ENCODE measurements around the gene KRTAP9-1. TPM values are rescaled to one million over a fixed set of nuclear protein-coding genes. Genes with fewer than 3 reads are reported as not detected.
"Not testable (repeated sequence)": the region's sequence is repeated elsewhere in the genome, so short reads cannot be mapped to it uniquely, and the experiment has no call there.

The KRTAP9-1 gene
- not detected for polyA plus RNA-seq (2013, experiment 1 of 4)
- polyA plus RNA-seq (2013, experiment 2 of 4), result not detected
- not detected for polyA plus RNA-seq (2013, experiment 3 of 4)
- not detected for polyA plus RNA-seq (2013, experiment 4 of 4)

GRCh38 chr17:41189837-41190318 lies at the start of gene KRTAP9-1:
Gene KRTAP9-1, plus strand, starts transcription at chr17:41189887. Its CDS starts 0 bp downstream, at chr17:41189887.
- WGBS, 2 experiments, result 76 to 90% methylated on average over 1 of the region's 1 CpG
- H3K27me3 ChIP-seq (ENCODE audit: control insufficient read depth, insufficient read depth, low read length, poor library complexity, severe bottlenecking); H3K4me1 ChIP-seq (ENCODE audit: control insufficient read depth, insufficient read depth, low read length); H3K4me3 ChIP-seq (ENCODE audit: insufficient read depth, low read depth, low read length); H3K27ac ChIP-seq (ENCODE audit: insufficient read depth, low read depth, low read length, poor library complexity, severe bottlenecking); H3K36me3 ChIP-seq (ENCODE audit: control insufficient read depth, insufficient read depth, low read length); H3K9me3 ChIP-seq (ENCODE audit: control insufficient read depth, low read length): not testable (repeated sequence)

GRCh38 chr17:41140360-41141131 lies 49.1 kb upstream of the KRTAP9-1 start, which contains the start of gene KRTAP4-6:
Gene KRTAP4-6, minus strand, starts transcription at chr17:41140544. Its CDS starts 57 bp downstream, at chr17:41140487.
- no peaks in the 10 kb centered on the region for H3K4me1 ChIP-seq (ENCODE audit: control insufficient read depth, insufficient read depth, low read length)
- H3K27me3 ChIP-seq (ENCODE audit: control insufficient read depth, insufficient read depth, low read length, poor library complexity, severe bottlenecking), result no peaks in the 10 kb centered on the region
- H3K4me3 ChIP-seq (ENCODE audit: insufficient read depth, low read depth, low read length), result no peak within 1 kb of the TSS
- no peaks in the 10 kb centered on the region for H3K9me3 ChIP-seq (ENCODE audit: control insufficient read depth, low read length)
- no peaks in the 10 kb centered on the region for H3K36me3 ChIP-seq (ENCODE audit: control insufficient read depth, insufficient read depth, low read length)
- H3K27ac ChIP-seq (ENCODE audit: insufficient read depth, low read depth, low read length, poor library complexity, severe bottlenecking), result no peak within 1 kb of the TSS
- WGBS, 2 experiments, result 86 to 96% methylated on average over 6 of the region's 6 CpGs

- H3K9me3 ChIP-seq (ENCODE audit: control insufficient read depth, low read length), result no peaks in the 10 kb centered on the region
- H3K36me3 ChIP-seq (ENCODE audit: control insufficient read depth, insufficient read depth, low read length), result no peaks in the 10 kb centered on the region
- H3K27me3 ChIP-seq (ENCODE audit: control insufficient read depth, insufficient read depth, low read length, poor library complexity, severe bottlenecking), result no peaks in the 10 kb centered on the region
- no peaks in the 10 kb centered on the region for H3K4me1 ChIP-seq (ENCODE audit: control insufficient read depth, insufficient read depth, low read length)
- H3K27ac ChIP-seq (ENCODE audit: insufficient read depth, low read depth, low read length, poor library complexity, severe bottlenecking), result no peak overlapping the region
- H3K4me3 ChIP-seq (ENCODE audit: insufficient read depth, low read depth, low read length), result no peak overlapping the region
Observed at GRCh38 chr17:41141361-41141760, 48.3 kb upstream of the KRTAP9-1 start.

DNA sequence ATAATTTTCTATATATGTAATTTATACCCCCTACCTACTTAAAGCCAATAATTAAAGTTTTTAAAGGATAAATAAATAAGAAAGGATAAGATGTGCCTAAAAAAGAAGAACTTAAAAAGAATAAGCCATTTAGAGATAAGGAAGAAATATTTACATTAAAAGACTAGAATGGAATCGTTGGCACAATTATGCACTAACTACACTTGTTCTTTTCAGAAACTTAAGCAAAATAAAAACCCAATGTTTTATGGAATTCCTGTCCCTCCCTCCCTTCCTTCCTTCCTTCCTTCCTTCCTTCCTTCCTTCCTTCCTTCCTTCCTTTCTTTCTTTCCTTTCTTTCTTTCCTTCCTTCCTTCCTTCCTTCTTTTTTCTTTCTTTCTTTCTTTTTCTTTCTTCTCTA lies 44.8 kb upstream of the KRTAP9-1 start:
- WGBS, 2 experiments, result 94 to 100% methylated on average over 1 of the region's 1 CpG
- H3K27me3 ChIP-seq (ENCODE audit: control insufficient read depth, insufficient read depth, low read length, poor library complexity, severe bottlenecking), result no peaks in the 10 kb centered on the region
- no peaks in the 10 kb centered on the region for H3K4me1 ChIP-seq (ENCODE audit: control insufficient read depth, insufficient read depth, low read length)
- no peak overlapping the region for H3K27ac ChIP-seq (ENCODE audit: insufficient read depth, low read depth, low read length, poor library complexity, severe bottlenecking)
- H3K9me3 ChIP-seq (ENCODE audit: control insufficient read depth, low read length), result no peaks in the 10 kb centered on the region
- no peak overlapping the region for H3K4me3 ChIP-seq (ENCODE audit: insufficient read depth, low read depth, low read length)
- H3K36me3 ChIP-seq (ENCODE audit: control insufficient read depth, insufficient read depth, low read length), result no peaks in the 10 kb centered on the region

- no peaks in the 10 kb centered on the region for H3K9me3 ChIP-seq (ENCODE audit: control insufficient read depth, low read length)
- H3K27ac ChIP-seq (ENCODE audit: insufficient read depth, low read depth, low read length, poor library complexity, severe bottlenecking), result no peak overlapping the region
- H3K36me3 ChIP-seq (ENCODE audit: control insufficient read depth, insufficient read depth, low read length), result no peaks in the 10 kb centered on the region
- no peak overlapping the region for H3K4me3 ChIP-seq (ENCODE audit: insufficient read depth, low read depth, low read length)
- no peaks in the 10 kb centered on the region for H3K27me3 ChIP-seq (ENCODE audit: control insufficient read depth, insufficient read depth, low read length, poor library complexity, severe bottlenecking)
- H3K4me1 ChIP-seq (ENCODE audit: control insufficient read depth, insufficient read depth, low read length), result no peaks in the 10 kb centered on the region
- 97 to 100% methylated on average over 2 of the region's 2 CpGs for WGBS, 2 experiments
Observed at GRCh38 chr17:41145261-41145660, 44.4 kb upstream of the KRTAP9-1 start.

GRCh38 chr17:41147531-41148204 lies 42.0 kb upstream of the KRTAP9-1 start:
- WGBS, 2 experiments, result 93 to 100% methylated on average over 2 of the region's 2 CpGs

GRCh38 chr17:41148971-41149651 lies 40.6 kb upstream of the KRTAP9-1 start:
- H3K27ac ChIP-seq (ENCODE audit: insufficient read depth, low read depth, low read length, poor library complexity, severe bottlenecking); H3K4me3 ChIP-seq (ENCODE audit: insufficient read depth, low read depth, low read length); H3K36me3 ChIP-seq (ENCODE audit: control insufficient read depth, insufficient read depth, low read length); H3K4me1 ChIP-seq (ENCODE audit: control insufficient read depth, insufficient read depth, low read length); H3K27me3 ChIP-seq (ENCODE audit: control insufficient read depth, insufficient read depth, low read length, poor library complexity, severe bottlenecking); H3K9me3 ChIP-seq (ENCODE audit: control insufficient read depth, low read length): not testable (repeated sequence)
- 86% methylated on average over 10 of the region's 10 CpGs for WGBS, 2 experiments

More at GRCh38 chr17:41147531-41148204, 42.0 kb upstream of the KRTAP9-1 start:
- no peaks in the 10 kb centered on the region for H3K27me3 ChIP-seq (ENCODE audit: control insufficient read depth, insufficient read depth, low read length, poor library complexity, severe bottlenecking)
- H3K9me3 ChIP-seq (ENCODE audit: control insufficient read depth, low read length), result no peaks in the 10 kb centered on the region
- H3K4me1 ChIP-seq (ENCODE audit: control insufficient read depth, insufficient read depth, low read length), result no peaks in the 10 kb centered on the region
- H3K27ac ChIP-seq (ENCODE audit: insufficient read depth, low read depth, low read length, poor library complexity, severe bottlenecking), result no peak overlapping the region
- H3K4me3 ChIP-seq (ENCODE audit: insufficient read depth, low read depth, low read length), result no peak overlapping the region
- H3K36me3 ChIP-seq (ENCODE audit: control insufficient read depth, insufficient read depth, low read length), result no peaks in the 10 kb centered on the region

- H3K9me3 ChIP-seq (ENCODE audit: control insufficient read depth, low read length), result no peaks in the 10 kb centered on the region
- no peak within 1 kb of the TSS for H3K27ac ChIP-seq (ENCODE audit: insufficient read depth, low read depth, low read length, poor library complexity, severe bottlenecking)
- H3K4me3 ChIP-seq (ENCODE audit: insufficient read depth, low read depth, low read length), result no peak within 1 kb of the TSS
- H3K4me1 ChIP-seq (ENCODE audit: control insufficient read depth, insufficient read depth, low read length), result no peaks in the 10 kb centered on the region
- H3K36me3 ChIP-seq (ENCODE audit: control insufficient read depth, insufficient read depth, low read length), result no peaks in the 10 kb centered on the region
- 57 to 61% methylated on average over 2 of the region's 2 CpGs for WGBS, 2 experiments
- H3K27me3 ChIP-seq (ENCODE audit: control insufficient read depth, insufficient read depth, low read length, poor library complexity, severe bottlenecking), result no peaks in the 10 kb centered on the region
Observed at GRCh38 chr17:41149652-41149985, 40.1 kb upstream of the KRTAP9-1 start, which contains the start of gene KRTAP4-5. Gene KRTAP4-5, minus strand, starts transcription at chr17:41149825. Its CDS starts 58 bp downstream, at chr17:41149767.

DNA sequence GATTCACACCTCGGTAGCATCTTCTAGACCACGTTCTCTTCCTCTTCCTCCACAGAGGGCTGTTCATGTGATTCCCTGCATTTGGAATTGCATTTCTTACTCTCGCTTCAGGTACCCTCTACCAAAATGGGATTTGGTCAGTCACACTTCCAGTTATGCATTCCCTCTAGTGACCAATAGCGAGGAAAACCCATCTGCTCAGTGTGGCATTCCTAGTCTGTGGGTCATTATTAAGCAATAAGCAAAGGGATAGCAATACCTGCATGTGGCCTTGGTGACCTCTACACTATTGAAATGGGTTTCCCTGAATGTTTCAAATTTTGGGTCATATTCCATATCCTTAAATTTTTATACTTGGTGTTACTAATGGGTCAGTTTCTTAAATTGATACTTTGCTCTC lies 39.7 kb upstream of the KRTAP9-1 start:
- 94% methylated on average over 4 of the region's 4 CpGs for WGBS, 2 experiments
- Histone ChIP-seq H3K27me3 (ENCODE audit: control insufficient read depth, insufficient read depth, low read length, poor library complexity, severe bottlenecking) (no peaks in the 10 kb centered on the region), H3K4me3 (ENCODE audit: insufficient read depth, low read depth, low read length) (no peak overlapping the region), H3K36me3 (ENCODE audit: control insufficient read depth, insufficient read depth, low read length) (no peaks in the 10 kb centered on the region), H3K4me1 (ENCODE audit: control insufficient read depth, insufficient read depth, low read length) (no peaks in the 10 kb centered on the region), H3K9me3 (ENCODE audit: control insufficient read depth, low read length) (no peaks in the 10 kb centered on the region), H3K27ac (ENCODE audit: insufficient read depth, low read depth, low read length, poor library complexity, severe bottlenecking) (no peak overlapping the region)

DNA sequence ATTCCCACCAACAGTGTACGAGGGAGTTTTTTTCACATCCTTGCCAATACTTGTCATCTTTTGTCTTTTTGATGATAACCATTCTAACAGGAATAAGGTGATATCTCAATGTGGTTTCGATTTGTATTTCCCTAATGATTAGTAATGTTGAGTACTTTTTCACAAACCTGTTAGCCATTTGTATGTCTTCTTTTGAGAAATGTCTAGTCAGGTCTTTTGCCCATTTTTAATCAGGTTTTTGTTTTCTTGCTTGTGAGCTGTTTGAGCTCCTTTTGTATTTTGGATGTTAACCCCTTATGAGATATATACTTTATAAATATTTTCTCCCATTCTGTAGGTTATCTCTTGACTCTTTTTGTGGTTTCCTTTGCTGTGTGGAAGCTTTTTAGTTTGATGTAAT lies 38.2 kb upstream of the KRTAP9-1 start:
- no peaks in the 10 kb centered on the region for H3K9me3 ChIP-seq (ENCODE audit: control insufficient read depth, low read length)
- H3K27ac ChIP-seq (ENCODE audit: insufficient read depth, low read depth, low read length, poor library complexity, severe bottlenecking), result no peak overlapping the region
- no peaks in the 10 kb centered on the region for H3K4me1 ChIP-seq (ENCODE audit: control insufficient read depth, insufficient read depth, low read length)
- H3K36me3 ChIP-seq (ENCODE audit: control insufficient read depth, insufficient read depth, low read length), result no peaks in the 10 kb centered on the region
- WGBS, 2 experiments, result 80 to 88% methylated on average over 2 of the region's 2 CpGs
- no peaks in the 10 kb centered on the region for H3K27me3 ChIP-seq (ENCODE audit: control insufficient read depth, insufficient read depth, low read length, poor library complexity, severe bottlenecking)
- H3K4me3 ChIP-seq (ENCODE audit: insufficient read depth, low read depth, low read length), result no peak overlapping the region

All from ectodermal cell (in vitro differentiated cells).